Measurements from ENCODE around the gene UBAP2. TPM values are rescaled to one million over a fixed set of nuclear protein-coding genes. Genes with fewer than 3 reads are reported as not detected.

Gene UBAP2
- polyA plus RNA-seq, 1 donor (not counting 4 experiments of a cell fraction or from before 2014, with no cell fraction given) = 16.3 TPM

DNA sequence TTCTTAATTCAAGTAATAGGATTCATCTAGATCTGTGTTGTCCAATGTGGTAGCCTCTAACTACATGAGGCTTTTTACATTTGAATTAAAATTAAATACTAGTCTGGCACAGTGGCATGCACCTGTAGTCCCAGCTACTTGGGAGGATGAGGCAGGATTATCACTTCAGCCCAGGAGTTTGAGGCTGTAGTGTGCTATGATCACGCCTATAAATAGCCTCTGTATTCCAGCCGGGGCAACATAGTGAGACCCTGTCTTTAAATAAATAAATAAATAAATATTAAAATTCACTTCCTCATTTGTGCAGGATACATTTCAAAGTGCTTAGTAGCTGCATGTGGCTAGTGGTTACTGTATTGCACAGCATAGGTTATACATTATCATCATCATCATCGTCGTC is 139.9 kb downstream of the UBAP2 start:
- Histone ChIP-seq H3K4me2 (ENCODE audit: control insufficient read depth, extremely low read depth, insufficient read depth, low read depth, low read length) (no peak overlapping the region), H3K27ac (ENCODE audit: control insufficient read depth, insufficient read depth, low read length) (no peak overlapping the region), H3K9ac (ENCODE audit: control insufficient read depth, extremely low read depth, insufficient read depth, low read length) (no peak overlapping the region), H3K4me1 (ENCODE audit: control insufficient read depth, extremely low read depth, insufficient read depth, low read length) (no peaks in the 10 kb centered on the region), H4K20me1 (ENCODE audit: control insufficient read depth, extremely low read depth, insufficient read depth, low read length) (peaks cover 2% of the 10 kb centered on the region), H2AFZ (ENCODE audit: control insufficient read depth, low read length) (no peak overlapping the region), H3K36me3 (ENCODE audit: control insufficient read depth in 2 of 2, extremely low read depth in 1 of 2, insufficient read depth in 2 of 2, low read length in 2 of 2) (peaks cover 4 to 10% of the 10 kb centered on the region in 2 experiments), H3K27me3 (ENCODE audit: control insufficient read depth, extremely low read depth, insufficient read depth, low read length) (no peaks in the 10 kb centered on the region), H3K79me2 (ENCODE audit: control insufficient read depth, insufficient read depth, low read length) (peaks cover 62% of the 10 kb centered on the region), H3K9me1 (ENCODE audit: control insufficient read depth, extremely low read depth, insufficient read depth, low read length) (no peaks in the 10 kb centered on the region), H3K4me3 (ENCODE audit: control insufficient read depth in 2 of 3, extremely low read depth in 1 of 3, insufficient read depth in 2 of 3, low read depth in 1 of 3, low read length in 3 of 3) (no peak overlapping the region), H3K9me3 (ENCODE audit: control insufficient read depth, low read depth, low read length) (no peaks in the 10 kb centered on the region)
- TF ChIP-seq EZH2 (IDR thresholded peaks at IDR 0.05; ENCODE audit: low read length) = no peak
- TF ChIP-seq, protein P1, sequence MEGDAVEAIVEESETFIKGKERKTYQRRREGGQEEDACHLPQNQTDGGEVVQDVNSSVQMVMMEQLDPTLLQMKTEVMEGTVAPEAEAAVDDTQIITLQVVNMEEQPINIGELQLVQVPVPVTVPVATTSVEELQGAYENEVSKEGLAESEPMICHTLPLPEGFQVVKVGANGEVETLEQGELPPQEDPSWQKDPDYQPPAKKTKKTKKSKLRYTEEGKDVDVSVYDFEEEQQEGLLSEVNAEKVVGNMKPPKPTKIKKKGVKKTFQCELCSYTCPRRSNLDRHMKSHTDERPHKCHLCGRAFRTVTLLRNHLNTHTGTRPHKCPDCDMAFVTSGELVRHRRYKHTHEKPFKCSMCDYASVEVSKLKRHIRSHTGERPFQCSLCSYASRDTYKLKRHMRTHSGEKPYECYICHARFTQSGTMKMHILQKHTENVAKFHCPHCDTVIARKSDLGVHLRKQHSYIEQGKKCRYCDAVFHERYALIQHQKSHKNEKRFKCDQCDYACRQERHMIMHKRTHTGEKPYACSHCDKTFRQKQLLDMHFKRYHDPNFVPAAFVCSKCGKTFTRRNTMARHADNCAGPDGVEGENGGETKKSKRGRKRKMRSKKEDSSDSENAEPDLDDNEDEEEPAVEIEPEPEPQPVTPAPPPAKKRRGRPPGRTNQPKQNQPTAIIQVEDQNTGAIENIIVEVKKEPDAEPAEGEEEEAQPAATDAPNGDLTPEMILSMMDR (optimal IDR thresholded peaks at IDR 0.05 in 1 of 3, IDR thresholded peaks at IDR 0.05 in 1 of 3, conservative IDR thresholded peaks at IDR 0.05 in 1 of 3; ENCODE audit: extremely low read depth in 1 of 3, insufficient read depth in 2 of 3, low read length in 3 of 3) = no peak
- DNase-seq (ENCODE audit: low read depth, low spot score) (no peak), FAIRE-seq (no peak)
- dilution Hi-C loops (cut with MboI; ENCODE audit: extremely low pct_ligation_motif_present, low sequenced_read_pairs) = no loop called here

DNA sequence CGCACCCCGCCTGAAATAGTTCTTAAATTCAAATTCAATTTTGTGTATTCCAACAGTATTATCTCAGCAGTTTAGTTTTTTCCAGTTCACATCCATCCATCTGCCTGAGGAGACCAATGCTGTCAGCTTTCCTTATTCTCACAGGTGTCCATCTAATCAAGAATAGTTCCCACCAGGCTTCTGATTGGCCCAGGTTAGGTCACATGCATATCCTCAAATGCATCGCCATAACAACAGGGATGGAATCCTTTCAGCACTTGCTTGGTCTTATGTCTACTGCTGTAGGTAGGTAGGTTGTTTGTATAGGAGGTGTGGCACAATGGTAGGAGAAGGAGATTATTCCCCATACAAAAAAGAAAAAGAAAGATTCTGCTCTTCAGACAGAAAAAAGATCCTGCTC is 140.6 kb downstream of the UBAP2 start:
- no peak for DNase-seq (ENCODE audit: low read depth, low spot score)
- H3K9ac ChIP-seq (ENCODE audit: control insufficient read depth, extremely low read depth, insufficient read depth, low read length) = no peak overlapping the region
- peaks cover 5 to 13% of the 10 kb centered on the region in 2 experiments for H3K36me3 ChIP-seq (ENCODE audit: control insufficient read depth in 2 of 2, extremely low read depth in 1 of 2, insufficient read depth in 2 of 2, low read length in 2 of 2)
- no peaks in the 10 kb centered on the region for H3K9me1 ChIP-seq (ENCODE audit: control insufficient read depth, extremely low read depth, insufficient read depth, low read length)
- no peak overlapping the region for H3K27ac ChIP-seq (ENCODE audit: control insufficient read depth, insufficient read depth, low read length)
- TF ChIP-seq, protein P1 (optimal IDR thresholded peaks at IDR 0.05 in 1 of 3, IDR thresholded peaks at IDR 0.05 in 1 of 3, conservative IDR thresholded peaks at IDR 0.05 in 1 of 3; ENCODE audit: extremely low read depth in 1 of 3, insufficient read depth in 2 of 3, low read length in 3 of 3) = no peak
- no peak for TF ChIP-seq EZH2 (IDR thresholded peaks at IDR 0.05; ENCODE audit: low read length)
- H3K79me2 ChIP-seq (ENCODE audit: control insufficient read depth, insufficient read depth, low read length) = peaks cover 67% of the 10 kb centered on the region
- no peaks in the 10 kb centered on the region for H3K4me1 ChIP-seq (ENCODE audit: control insufficient read depth, extremely low read depth, insufficient read depth, low read length)
- H3K9me3 ChIP-seq (ENCODE audit: control insufficient read depth, low read depth, low read length) = no peaks in the 10 kb centered on the region
- dilution Hi-C loops (cut with MboI; ENCODE audit: extremely low pct_ligation_motif_present, low sequenced_read_pairs) = no loop called here
- H4K20me1 ChIP-seq (ENCODE audit: control insufficient read depth, extremely low read depth, insufficient read depth, low read length) = peaks cover 2% of the 10 kb centered on the region
- H3K4me2 ChIP-seq (ENCODE audit: control insufficient read depth, extremely low read depth, insufficient read depth, low read depth, low read length) = no peak overlapping the region
- FAIRE-seq = no peak
- no peak overlapping the region for H3K4me3 ChIP-seq (ENCODE audit: control insufficient read depth in 2 of 3, extremely low read depth in 1 of 3, insufficient read depth in 2 of 3, low read depth in 1 of 3, low read length in 3 of 3)
- no peaks in the 10 kb centered on the region for H3K27me3 ChIP-seq (ENCODE audit: control insufficient read depth, extremely low read depth, insufficient read depth, low read length)
- no peak overlapping the region for H2AFZ ChIP-seq (ENCODE audit: control insufficient read depth, low read length)
